Fibroblast of lung (primary cell): ENCODE measurements around the gene TMEM43.

Experiments
- CTCF ChIP-seq, 2 donors: IDR thresholded peaks in 1 of 2; conservative IDR thresholded peaks in 1 of 2; 1 replicate in 1 of 2; 2 replicates in 1 of 2; pipeline ENCODE4 v1.5.1; 2011 to 2012; ENCODE audit warnings: low read length in 2 of 2, control low read depth in 1 of 2, inconsistent platforms in 1 of 2, low read depth in 1 of 2, mild to moderate bottlenecking in 1 of 2
- EZH2 ChIP-seq: IDR thresholded peaks from 2 replicates; pipeline ENCODE4 v1.5.1; 2012; ENCODE audit warnings: low read length, control low read depth, mild to moderate bottlenecking; ENCODE audit errors: missing control alignments

GRCh38 chr3:14125193-14126016, 553 bp downstream of the TMEM43 start:
- peak; percentile 25 to 28 for TF ChIP-seq CTCF (conservative IDR thresholded peaks at IDR 0.05 in 1 of 2, IDR thresholded peaks at IDR 0.05 in 1 of 2; ENCODE audit: low read depth in 1 of 2, low read length in 2 of 2)
- TF ChIP-seq EZH2 = no peak
